GM18505 (cell line): ENCODE results near the gene OR6N1.

Source experiments
- ATAC-seq: cut with Tn5 transposase; IDR thresholded peaks from one replicate; pipeline ENCODE4 v1.9.1; 2021; ENCODE audit not compliant: unreplicated experiment
- POLR2A ChIP-seq: IDR thresholded peaks from 4 replicates; pipeline ENCODE4 v1.6.1; 2011; ENCODE audit warnings: borderline replicate concordance; ENCODE audit not compliant: insufficient read depth, insufficient read length; ENCODE audit errors: extremely low read depth

Gene OR6N1

GRCh38 chr1:158771950-158772866 is at the start of gene OR6N1:
TSS of gene OR6N1 (minus strand) at chr1:158772195. CDS start at chr1:158766682, 5,513 bp downstream.
- ATAC-seq, result no peak
- TF ChIP-seq POLR2A, result no peak

GRCh38 chr1:158821723-158822122 is 49.7 kb upstream of the OR6N1 start:
- TF ChIP-seq POLR2A, result no peak
- no peak for ATAC-seq

GRCh38 chr1:158819461-158820443 is 47.8 kb upstream of the OR6N1 start:
- peak; percentile 81 for ATAC-seq
- no peak for TF ChIP-seq POLR2A

DNA sequence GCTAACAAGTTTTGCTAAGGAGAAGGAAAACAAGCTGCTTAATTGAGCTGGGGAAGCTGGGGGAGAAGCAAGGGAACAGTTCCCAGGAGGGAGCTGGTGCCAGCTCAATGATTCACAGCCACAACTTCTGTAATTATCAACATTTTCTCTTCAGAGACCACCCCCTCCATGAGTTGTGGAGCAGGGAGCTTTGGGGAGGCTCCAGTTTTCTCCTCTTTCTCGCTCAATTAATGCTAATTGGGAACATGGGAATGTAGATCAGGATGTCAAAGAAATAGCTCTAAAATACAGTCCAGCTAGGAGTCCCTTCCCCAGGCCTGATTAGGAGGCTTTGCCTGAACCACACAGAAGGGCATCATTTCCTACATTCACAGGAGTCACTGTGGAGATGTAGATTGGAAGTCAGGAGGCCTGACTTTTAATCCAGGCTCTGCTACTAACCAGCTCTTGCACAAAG is 47.0 kb upstream of the OR6N1 start:
- TF ChIP-seq POLR2A, result no peak
- ATAC-seq, result no peak

- TF ChIP-seq POLR2A, result no peak
- no peak for ATAC-seq
Observed at GRCh38 chr1:158818560-158818959, 46.6 kb upstream of the OR6N1 start.

DNA sequence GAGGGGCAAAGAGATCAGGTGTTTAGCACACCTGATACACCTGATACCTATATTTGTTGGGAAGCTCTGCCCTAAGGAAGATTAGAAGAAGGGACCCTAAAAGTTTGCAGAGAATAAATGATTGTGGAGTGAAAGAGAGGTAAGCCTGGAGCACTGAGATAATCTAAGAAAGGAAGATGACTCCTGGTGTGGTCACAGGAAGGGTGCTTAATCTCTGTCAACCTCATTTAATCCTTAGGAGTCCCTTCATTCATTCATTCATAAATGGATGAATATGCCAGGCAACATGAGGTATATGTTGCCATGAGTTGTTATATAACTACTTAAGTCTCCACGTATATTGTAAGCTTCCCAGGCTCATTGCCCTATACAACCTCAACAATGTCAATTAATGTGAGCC is 43.0 kb upstream of the OR6N1 start:
- no peak for TF ChIP-seq POLR2A
- ATAC-seq, result no peak

DNA sequence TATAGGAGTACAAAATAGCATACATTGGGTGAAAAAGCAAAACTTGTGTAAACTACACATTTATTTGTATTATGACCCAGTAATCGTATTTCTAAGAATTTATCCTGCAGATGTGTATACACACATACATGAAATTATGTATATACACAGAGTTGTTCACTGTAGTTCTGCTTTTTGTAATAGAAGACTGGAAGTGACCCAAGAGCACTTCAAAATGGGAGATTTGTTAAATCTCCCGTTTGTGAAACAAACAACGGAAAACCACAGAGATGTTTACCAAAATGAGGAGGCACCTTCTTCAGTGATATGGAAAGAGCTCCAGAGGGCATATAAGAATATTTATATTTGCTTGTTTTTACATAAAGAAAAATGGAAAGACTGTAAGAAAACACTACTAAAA is 41.2 kb upstream of the OR6N1 start:
- no peak for TF ChIP-seq POLR2A
- ATAC-seq, result no peak

- TF ChIP-seq POLR2A, result no peak
- ATAC-seq, result no peak
Observed at GRCh38 chr1:158812336-158812735, 40.3 kb upstream of the OR6N1 start.

DNA sequence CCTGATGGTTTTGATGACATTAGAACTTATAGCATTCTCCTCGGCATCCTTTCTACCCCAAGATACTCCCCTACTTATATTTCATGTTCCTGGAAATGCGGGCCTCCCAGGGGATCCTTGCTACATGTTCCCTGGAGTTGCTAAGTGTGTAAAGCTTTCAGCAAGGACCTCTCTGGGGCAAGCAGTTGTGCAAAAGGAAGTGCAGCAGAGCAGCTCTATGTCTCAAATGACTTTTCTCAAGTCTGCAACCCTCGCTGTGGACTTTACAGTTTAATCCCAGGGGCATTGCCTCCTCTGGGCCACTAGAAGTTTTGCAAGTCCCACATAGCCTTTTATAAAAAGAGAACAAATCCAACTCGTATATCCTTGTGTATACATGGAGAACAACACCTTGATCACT is 38.3 kb upstream of the OR6N1 start:
- ATAC-seq, result no peak
- TF ChIP-seq POLR2A, result no peak

- no peak for TF ChIP-seq POLR2A
- no peak for ATAC-seq
Observed at GRCh38 chr1:158809862-158810261, 37.9 kb upstream of the OR6N1 start.

- no peak for ATAC-seq
- TF ChIP-seq POLR2A, result no peak
Observed at GRCh38 chr1:158809256-158809655, 37.3 kb upstream of the OR6N1 start.

- no peak for ATAC-seq
- no peak for TF ChIP-seq POLR2A
Observed at GRCh38 chr1:158806916-158807536, 35.0 kb upstream of the OR6N1 start.

GRCh38 chr1:158803678-158804077 is 31.7 kb upstream of the OR6N1 start:
- ATAC-seq, result no peak
- TF ChIP-seq POLR2A, result no peak

DNA sequence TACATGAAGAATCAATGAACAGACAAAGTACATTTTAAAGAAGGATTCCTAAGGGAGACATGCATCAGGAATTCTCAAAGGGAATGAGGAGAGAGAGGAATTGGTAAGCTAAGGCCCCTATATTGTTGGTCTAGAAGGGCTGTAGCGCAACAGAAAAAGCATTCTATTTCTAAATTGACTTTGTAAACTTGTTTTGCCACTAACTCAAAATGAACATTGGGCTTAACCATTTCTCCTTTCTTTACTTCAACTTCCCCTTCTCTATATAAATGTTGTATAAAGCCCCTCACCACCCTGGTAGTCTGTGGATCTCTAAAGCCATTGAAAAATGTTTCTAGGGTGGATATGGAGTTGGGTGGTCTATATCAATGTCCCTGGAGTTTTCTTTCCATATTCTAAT is 29.4 kb upstream of the OR6N1 start:
- ATAC-seq, result no peak
- TF ChIP-seq POLR2A, result no peak

GRCh38 chr1:158800526-158800925 is 28.5 kb upstream of the OR6N1 start:
- ATAC-seq, result no peak
- TF ChIP-seq POLR2A, result no peak
